Activated T-cell treated with anti-CD3 and anti-CD28 coated beads for 24 hours (primary cell): ENCODE results near the gene CCT7.
"Not testable (repeated sequence)": the region's sequence is repeated elsewhere in the genome, so short reads cannot be mapped to it uniquely, and the experiment has no call there.

Source experiments
- DNase-seq: peaks from one replicate; pipeline ENCODE4 v3.0.0-alpha.2; 2020; ENCODE audit warnings: low read depth

The CCT7 gene

DNA sequence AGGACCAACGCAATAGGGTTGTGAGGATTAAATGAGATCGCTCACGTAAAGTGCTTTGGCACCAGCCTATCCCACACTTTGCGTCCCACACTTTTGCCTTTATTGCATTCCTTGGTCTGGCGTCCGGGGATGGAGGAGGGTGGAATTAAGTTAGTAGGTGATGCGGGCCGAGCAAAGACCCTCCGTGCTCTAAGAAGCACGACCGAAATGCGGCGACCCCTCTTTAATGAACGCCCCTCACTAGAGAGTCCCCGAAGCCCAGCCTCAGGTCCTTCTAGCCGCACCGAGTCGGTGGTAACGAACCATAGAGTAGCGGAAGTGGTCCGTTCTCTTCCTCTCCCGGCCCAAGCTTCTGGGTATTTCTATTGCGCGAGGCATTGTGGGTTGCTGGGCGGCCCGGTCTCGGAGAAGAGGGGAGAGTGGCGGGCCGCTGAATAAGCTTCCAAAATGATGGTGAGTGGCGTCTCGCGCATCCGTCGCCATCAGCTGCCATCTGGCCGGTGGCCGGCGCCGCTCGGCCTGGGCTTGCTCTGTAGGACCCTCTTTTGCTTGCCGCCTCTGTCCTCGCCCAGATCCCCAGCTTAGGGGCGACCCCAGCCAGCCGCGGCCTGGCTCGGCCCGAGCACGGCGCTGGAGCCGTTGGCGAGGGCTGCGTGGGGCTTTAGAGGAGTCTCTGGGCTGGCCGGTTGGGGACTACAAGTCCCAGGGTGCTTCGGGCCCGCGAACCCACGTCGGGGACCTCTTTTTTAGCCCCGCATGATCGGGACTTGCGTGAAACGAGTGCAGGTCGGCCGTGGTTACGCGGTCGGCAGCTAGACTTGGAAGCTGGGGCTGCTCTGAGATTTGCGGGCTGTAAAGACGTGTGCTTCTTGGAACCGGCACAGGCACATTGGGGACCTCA is at the start of gene CCT7:
CCT7 (plus strand) TSS at position 377 of the 901 bp plus-strand sequence; CDS start at position 448, 71 bp downstream.
- DNase-seq = peak; percentile 82

DNA sequence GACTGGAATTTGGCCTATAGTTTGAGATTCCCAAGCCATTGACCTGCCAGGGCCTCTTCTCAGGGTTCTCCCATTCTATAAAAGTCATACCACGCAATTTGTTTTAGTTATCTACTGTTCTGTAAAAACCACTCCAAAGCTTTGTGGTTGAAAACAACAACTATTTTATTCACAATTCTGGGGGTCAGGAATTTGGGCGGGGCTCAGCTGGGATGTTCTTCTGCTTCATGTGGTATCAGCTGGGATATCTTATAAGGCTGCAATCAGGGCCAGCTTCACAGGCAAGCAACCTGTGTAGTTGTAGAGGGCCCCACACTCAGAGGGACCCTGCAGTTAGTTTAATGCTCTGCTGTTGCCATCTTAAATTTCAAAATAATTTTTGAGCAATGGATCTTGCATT is 48.1 kb upstream of the CCT7 start:
- no peak for DNase-seq

DNA sequence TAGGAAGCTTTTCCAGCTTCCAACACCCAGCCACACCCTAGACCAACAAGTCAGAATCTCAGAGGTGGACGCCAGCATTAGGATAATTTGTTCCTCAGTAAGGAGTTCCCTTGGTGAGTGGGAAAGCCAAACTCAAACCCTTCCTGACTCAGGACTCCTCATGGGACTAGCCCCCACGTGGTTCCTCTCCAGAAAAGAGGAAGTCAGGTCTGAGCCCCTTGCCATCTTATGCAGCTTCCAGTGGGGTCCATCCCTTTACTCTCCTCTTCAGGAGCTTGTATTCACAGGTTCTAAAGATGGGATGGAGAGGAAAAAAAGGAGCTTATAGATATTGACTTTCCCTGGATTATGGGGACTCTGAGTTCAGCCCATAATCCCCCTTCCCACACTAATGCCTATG is 46.6 kb upstream of the CCT7 start:
- no peak for DNase-seq

DNA sequence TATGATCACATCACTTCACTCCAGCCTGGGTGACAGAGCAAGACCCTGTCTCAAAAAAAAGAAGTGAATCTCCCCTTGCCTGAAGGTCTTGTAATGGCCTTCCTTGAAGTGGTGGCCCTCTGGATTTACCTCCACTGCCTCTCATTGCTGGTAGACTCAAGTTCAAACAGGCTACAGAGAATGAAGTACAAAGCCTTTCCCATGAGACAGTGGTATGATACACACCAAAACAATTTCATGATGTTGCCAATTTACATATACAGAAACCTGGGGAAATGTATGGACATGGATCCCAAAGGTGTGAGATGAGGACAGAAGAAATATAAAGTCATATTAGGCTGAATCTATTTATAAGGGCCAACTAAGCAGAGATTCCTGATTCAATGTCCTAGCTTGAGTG is 36.5 kb upstream of the CCT7 start:
- DNase-seq = no peak

GRCh38 chr2:73200281-73200680 is 33.8 kb upstream of the CCT7 start:
- not testable (repeated sequence) for DNase-seq

- no peak for DNase-seq
Measured at GRCh38 chr2:73202156-73203054, 31.7 kb upstream of the CCT7 start, which contains the start of gene NOTO. Gene NOTO, plus strand, starts transcription at chr2:73202574. Its CDS starts 93 bp downstream, at chr2:73202667.

DNA sequence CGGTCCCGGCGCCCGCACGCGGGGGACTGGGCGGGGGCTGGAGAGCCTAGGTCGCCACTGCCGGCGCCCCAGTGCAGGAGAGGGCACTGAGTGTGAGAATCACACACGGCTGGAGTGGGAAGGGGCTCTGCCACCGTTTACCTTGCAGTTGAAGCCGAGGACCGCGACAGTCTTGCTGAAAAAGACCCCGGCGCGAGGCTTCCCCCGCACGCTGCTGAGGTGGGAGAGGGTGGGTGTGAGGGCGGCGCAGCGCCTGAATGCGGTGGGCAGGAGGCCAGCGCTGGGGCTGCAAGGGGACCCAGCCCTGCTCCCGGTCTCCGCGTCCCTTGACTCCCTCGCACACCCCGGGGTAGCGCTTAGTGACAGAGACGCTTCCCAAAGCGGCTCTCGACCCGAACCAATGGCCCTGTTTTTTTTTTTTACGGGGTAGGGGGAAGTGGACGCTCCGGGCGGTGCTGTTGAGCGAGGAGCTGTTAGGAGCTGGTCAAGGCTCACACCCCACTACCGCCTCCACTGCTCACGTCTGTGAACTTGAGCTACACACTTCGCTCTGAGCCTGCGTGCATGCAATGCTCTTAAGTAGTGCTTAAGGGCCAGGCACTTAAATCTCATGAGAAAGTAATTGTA is 30.9 kb upstream of the CCT7 start:
- DNase-seq = no peak

GRCh38 chr2:73205611-73206010 is 28.5 kb upstream of the CCT7 start:
- DNase-seq = no peak

DNA sequence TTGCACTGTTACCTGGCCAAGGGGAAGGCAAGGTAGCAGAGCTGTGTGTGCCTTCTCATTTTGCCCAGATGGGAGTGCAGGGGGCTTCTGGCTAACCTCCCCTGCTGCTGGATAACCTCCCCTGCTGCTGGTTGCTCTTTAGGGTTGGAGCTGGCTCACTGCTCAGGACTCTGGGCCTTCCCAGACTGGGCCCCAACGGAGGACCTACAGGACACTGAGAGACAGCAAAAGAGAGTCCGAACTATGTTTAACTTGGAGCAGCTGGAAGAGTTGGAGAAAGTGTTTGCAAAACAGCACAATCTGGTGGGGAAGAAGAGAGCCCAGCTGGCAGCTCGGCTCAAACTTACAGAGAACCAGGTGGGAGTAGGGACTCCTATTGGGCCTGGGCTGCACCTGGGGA is 25.9 kb upstream of the CCT7 start:
- DNase-seq = no peak

- DNase-seq = no peak
Measured at GRCh38 chr2:73210019-73210418, 24.1 kb upstream of the CCT7 start.

- DNase-seq = no peak
Measured at GRCh38 chr2:73210696-73211095, 23.4 kb upstream of the CCT7 start.

DNA sequence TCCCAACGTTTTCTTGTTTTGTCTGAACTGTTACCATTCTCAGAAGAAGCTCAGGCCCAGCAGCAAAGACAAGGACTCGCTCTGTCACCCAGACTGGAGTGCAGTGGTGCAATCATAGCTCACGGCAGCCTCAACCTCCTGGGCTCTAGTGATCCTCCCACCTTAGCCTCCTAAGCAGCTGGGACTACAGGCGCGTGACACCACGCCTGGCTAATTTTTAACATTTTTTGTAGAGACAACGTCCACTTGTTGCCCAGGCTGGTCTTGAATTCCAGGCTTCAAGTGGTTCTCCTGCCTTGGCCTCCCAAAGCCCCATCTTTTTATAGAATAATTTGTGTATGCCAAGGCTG is 22.0 kb upstream of the CCT7 start:
- DNase-seq = no peak

GRCh38 chr2:73212448-73213176 is 21.5 kb upstream of the CCT7 start:
- DNase-seq = peak; percentile 67

DNA sequence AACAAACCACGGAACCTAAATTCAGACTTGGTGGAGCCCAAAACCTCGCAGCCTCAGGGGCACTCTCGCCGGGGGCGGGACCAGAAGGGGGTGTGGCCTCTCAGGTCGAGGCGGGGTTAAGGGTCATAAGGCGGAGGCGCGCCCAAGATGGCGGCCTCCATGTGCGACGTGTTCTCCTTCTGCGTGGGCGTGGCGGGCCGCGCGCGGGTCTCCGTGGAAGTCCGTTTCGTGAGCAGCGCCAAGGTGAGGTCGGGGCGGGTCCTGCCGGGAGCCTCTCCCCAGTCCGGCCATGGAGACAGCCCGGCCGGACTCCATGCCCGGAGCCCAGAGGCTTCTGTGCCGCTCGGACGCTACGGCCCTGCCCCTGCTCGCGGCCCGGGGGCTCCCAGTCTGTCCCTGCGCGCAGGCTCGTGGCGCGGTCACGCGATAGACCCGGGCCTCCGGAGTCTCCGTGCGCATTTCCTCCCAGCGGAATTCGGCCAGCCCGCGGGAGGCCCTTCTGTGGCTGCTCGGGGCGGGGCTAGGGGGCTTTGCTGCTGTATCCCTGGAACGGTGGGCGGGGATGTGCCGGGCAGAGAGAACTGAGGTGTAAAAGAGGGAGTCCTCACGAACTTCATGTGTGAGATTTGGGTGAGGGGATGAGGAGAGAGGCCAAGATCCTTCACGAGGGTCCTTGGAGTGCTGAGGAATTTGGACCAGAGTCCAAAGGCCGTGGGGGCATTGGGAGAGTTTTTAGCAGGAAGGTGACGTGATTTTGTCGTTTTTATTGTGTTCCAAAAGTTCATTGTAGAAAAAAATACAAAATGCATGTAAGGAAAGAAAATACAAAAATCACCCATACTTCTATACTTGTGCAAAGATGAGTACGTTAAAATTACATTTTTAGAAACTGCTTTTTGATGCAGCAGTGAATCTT is 19.7 kb upstream of the CCT7 start, which contains the start of gene SMYD5:
SMYD5 (plus strand) TSS at position 126 of the 916 bp plus-strand sequence; CDS start at position 148, 22 bp downstream.
- peak; percentile 88 for DNase-seq

GRCh38 chr2:73215254-73215653 is 18.9 kb upstream of the CCT7 start:
- DNase-seq = no peak

DNA sequence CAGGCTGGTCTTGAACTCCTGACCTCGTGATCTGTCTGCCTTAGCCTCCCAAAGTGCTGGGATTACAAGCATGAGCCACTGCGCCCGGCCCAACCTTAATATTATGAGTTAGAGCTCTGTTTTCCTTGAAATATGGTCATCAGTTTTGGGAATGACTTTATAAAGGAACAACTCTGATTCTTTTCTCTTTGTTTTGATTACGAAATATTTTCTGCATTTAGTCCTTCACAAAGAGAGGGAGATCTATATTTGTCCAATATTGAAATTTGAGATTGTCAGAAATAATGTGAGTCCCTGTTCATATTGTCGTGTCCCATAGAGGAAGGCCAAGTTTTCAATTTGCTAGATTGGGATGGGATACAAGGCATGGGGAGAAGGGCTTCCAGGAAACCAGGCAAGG is 16.9 kb upstream of the CCT7 start:
- DNase-seq = no peak

- DNase-seq = no peak
Measured at GRCh38 chr2:73217826-73218225, 16.3 kb upstream of the CCT7 start.

DNA sequence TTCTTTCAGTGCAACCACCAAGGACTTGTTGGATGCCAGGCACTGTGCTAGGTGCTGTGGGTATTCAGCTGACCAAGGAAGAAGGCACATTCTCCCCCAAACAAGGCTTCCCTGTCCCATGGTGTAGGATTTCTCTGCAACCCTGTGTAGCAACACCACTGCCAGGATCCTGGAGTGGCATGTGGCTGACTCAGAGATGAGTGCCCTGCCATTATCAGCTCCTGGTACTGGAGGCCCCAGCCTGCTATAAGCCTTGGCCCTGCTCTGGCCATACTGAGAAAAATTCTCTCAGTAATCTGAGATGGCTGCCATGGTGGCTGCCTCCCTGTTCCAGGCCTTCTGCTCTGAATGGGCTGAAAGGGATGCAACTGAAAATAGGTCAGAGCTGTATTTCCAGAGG is 15.8 kb upstream of the CCT7 start:
- no peak for DNase-seq

- no peak for DNase-seq
Measured at GRCh38 chr2:73223821-73224220, 10.3 kb upstream of the CCT7 start.
